Measurements from ENCODE around the gene USP11.

Gene USP11

DNA sequence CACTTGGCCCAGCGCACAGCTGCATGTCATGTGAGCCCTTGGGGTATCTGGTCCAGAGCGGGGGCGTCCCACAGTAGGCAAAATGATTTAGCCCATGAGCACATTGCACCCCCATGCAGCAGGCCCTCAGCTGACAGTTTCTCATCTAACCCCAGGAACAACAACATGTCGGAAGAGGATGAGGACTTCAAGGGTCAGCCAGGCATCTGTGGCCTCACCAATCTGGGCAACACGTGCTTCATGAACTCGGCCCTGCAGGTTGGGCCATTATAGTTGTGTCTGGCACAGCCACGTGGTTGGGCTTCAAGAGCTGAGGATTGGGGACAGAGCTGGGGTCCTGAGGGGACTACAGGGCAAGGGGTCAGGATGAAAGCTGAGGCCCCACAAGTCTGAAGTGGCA is 7.8 kb downstream of the USP11 start:
- Histone ChIP-seq H3K9me3 (ENCODE audit: low read length) (no peaks in the 10 kb centered on the region), H3F3A (ENCODE audit: insufficient read depth, low read length) (no peaks in the 10 kb centered on the region), H3K4me2 (ENCODE audit: low read length) (no peak overlapping the region), H3K79me2 (ENCODE audit: insufficient read depth, low read length) (peaks cover 17% of the 10 kb centered on the region), H3K4me1 (ENCODE audit: insufficient read depth, low read length, severe bottlenecking) (peaks cover 9% of the 10 kb centered on the region), H3K27me3 (ENCODE audit: insufficient read depth, low read length) (no peaks in the 10 kb centered on the region), H4K20me1 (ENCODE audit: insufficient read depth, low read length) (no peaks in the 10 kb centered on the region), H2AFZ (ENCODE audit: low read length) (no peak overlapping the region), H3K27ac (ENCODE audit: low read depth, low read length, poor library complexity, severe bottlenecking) (no peak overlapping the region), H3K36me3 (ENCODE audit: insufficient read depth, low read length) (peaks cover 52% of the 10 kb centered on the region), H3K9me2 (ENCODE audit: low read depth, low read length) (no peaks in the 10 kb centered on the region), H3K4me3 (ENCODE audit: low read depth, low read length, poor library complexity, severe bottlenecking) (no peak overlapping the region), H3K9ac (ENCODE audit: low read length) (no peak overlapping the region)
- TF ChIP-seq, protein P1, sequence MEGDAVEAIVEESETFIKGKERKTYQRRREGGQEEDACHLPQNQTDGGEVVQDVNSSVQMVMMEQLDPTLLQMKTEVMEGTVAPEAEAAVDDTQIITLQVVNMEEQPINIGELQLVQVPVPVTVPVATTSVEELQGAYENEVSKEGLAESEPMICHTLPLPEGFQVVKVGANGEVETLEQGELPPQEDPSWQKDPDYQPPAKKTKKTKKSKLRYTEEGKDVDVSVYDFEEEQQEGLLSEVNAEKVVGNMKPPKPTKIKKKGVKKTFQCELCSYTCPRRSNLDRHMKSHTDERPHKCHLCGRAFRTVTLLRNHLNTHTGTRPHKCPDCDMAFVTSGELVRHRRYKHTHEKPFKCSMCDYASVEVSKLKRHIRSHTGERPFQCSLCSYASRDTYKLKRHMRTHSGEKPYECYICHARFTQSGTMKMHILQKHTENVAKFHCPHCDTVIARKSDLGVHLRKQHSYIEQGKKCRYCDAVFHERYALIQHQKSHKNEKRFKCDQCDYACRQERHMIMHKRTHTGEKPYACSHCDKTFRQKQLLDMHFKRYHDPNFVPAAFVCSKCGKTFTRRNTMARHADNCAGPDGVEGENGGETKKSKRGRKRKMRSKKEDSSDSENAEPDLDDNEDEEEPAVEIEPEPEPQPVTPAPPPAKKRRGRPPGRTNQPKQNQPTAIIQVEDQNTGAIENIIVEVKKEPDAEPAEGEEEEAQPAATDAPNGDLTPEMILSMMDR (IDR thresholded peaks at IDR 0.05; ENCODE audit: low read length), result no peak
- TF ChIP-seq EZH2 (IDR thresholded peaks at IDR 0.05; ENCODE audit: borderline replicate concordance, low read length), result no peak

DNA sequence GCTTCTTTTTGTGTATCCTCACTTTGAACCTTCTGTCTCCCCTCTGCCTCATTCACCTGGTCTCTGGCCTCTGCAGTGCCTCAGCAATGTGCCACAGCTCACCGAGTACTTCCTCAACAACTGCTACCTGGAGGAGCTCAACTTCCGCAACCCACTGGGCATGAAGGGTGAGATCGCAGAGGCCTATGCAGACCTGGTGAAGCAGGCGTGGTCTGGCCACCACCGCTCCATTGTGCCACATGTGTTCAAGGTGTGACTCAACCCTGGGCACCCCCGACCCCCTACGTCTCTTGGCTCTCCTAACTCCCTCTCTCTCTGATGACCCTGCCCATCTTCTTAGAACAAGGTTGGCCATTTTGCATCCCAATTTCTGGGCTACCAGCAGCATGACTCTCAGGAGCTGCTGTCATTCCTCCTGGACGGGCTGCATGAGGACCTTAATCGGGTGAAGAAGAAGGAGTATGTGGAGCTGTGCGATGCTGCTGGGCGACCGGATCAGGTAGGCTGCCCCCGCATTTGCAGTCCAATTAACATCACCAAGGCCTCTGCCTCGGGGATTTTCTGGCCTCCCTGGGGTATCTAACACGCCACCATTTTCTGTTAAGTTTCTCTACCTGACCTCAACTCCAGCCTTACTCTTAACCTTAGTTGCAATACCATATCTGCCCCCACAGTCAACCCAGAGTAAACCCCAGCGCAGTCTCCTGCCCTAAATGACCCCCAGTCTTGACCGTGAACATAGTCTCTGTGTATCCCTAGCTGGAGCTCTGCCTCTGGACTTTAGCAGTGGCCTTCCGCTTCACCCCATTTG is 8.6 kb downstream of the USP11 start:
- Histone ChIP-seq H3K27me3 (ENCODE audit: insufficient read depth, low read length) (no peaks in the 10 kb centered on the region), H3K36me3 (ENCODE audit: insufficient read depth, low read length) (peaks cover 60% of the 10 kb centered on the region), H3K79me2 (ENCODE audit: insufficient read depth, low read length) (peaks cover 9% of the 10 kb centered on the region)

DNA sequence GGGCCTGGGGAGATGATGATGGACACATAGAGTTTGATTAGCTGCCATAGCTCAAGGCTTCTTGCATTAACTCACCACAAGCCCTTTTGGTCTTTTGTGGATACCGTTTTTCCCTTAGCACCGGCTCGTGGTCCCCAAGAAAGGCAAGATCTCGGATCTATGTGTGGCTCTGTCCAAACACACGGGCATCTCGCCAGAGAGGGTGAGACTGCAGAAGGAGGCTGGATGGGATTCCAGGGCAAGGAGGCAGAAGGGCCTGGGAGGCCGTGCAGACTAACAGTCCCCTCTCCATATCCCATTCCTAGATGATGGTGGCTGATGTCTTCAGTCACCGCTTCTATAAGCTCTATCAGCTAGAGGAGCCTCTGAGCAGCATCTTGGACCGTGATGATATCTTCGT is 9.5 kb downstream of the USP11 start:
- Histone ChIP-seq H4K20me1 (ENCODE audit: insufficient read depth, low read length) (no peaks in the 10 kb centered on the region), H3K27ac (ENCODE audit: low read depth, low read length, poor library complexity, severe bottlenecking) (no peak overlapping the region), H3K9me3 (ENCODE audit: low read length) (no peaks in the 10 kb centered on the region), H2AFZ (ENCODE audit: low read length) (no peak overlapping the region), H3K36me3 (ENCODE audit: insufficient read depth, low read length) (peaks cover 65% of the 10 kb centered on the region), H3K27me3 (ENCODE audit: insufficient read depth, low read length) (no peaks in the 10 kb centered on the region), H3K4me3 (ENCODE audit: low read depth, low read length, poor library complexity, severe bottlenecking) (no peak overlapping the region), H3K4me1 (ENCODE audit: insufficient read depth, low read length, severe bottlenecking) (no peaks in the 10 kb centered on the region), H3K79me2 (ENCODE audit: insufficient read depth, low read length) (no peaks in the 10 kb centered on the region), H3K9ac (ENCODE audit: low read length) (no peak overlapping the region), H3K4me2 (ENCODE audit: low read length) (no peak overlapping the region), H3F3A (ENCODE audit: insufficient read depth, low read length) (no peaks in the 10 kb centered on the region), H3K9me2 (ENCODE audit: low read depth, low read length) (no peaks in the 10 kb centered on the region)
- TF ChIP-seq, protein P1 (IDR thresholded peaks at IDR 0.05; ENCODE audit: low read length), result no peak
- TF ChIP-seq EZH2 (IDR thresholded peaks at IDR 0.05; ENCODE audit: borderline replicate concordance, low read length), result no peak

More for the DNA sequence above, 8.6 kb downstream of the USP11 start:
- Histone ChIP-seq H2AFZ (ENCODE audit: low read length) (no peak overlapping the region), H3K9ac (ENCODE audit: low read length) (no peak overlapping the region), H3K4me1 (ENCODE audit: insufficient read depth, low read length, severe bottlenecking) (peaks cover 3% of the 10 kb centered on the region), H3K4me3 (ENCODE audit: low read depth, low read length, poor library complexity, severe bottlenecking) (no peak overlapping the region), H3K4me2 (ENCODE audit: low read length) (no peak overlapping the region), H3K9me2 (ENCODE audit: low read depth, low read length) (no peaks in the 10 kb centered on the region), H3K9me3 (ENCODE audit: low read length) (no peaks in the 10 kb centered on the region), H3K27ac (ENCODE audit: low read depth, low read length, poor library complexity, severe bottlenecking) (no peak overlapping the region), H4K20me1 (ENCODE audit: insufficient read depth, low read length) (no peaks in the 10 kb centered on the region), H3F3A (ENCODE audit: insufficient read depth, low read length) (no peaks in the 10 kb centered on the region)
- TF ChIP-seq, protein P1 (IDR thresholded peaks at IDR 0.05; ENCODE audit: low read length), result no peak
